ENCODE results near the gene OR2T1.
"Not testable (repeated sequence)": the region's sequence is repeated elsewhere in the genome, so short reads cannot be mapped to it uniquely, and the experiment has no call there.

DNA sequence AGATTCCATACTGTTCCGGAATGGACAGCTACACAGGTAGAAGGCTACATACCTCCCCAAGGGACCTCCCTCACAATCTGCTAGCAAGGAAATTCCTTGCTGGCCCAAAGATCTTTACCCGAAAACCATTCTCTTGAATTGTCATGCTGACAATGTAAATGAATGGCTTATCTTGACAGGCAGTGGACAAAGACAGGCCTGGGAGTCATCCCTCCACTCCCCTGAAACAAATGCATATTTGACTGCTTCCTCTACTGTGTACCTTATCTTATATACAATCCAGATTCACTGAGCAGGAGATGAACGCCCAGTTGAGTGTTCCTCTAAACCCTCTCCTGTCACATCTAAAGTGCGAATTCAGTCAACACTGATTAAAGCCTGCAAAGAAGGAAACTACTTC is 41.8 kb downstream of the OR2T1 start:
- TF ChIP-seq, protein P1, sequence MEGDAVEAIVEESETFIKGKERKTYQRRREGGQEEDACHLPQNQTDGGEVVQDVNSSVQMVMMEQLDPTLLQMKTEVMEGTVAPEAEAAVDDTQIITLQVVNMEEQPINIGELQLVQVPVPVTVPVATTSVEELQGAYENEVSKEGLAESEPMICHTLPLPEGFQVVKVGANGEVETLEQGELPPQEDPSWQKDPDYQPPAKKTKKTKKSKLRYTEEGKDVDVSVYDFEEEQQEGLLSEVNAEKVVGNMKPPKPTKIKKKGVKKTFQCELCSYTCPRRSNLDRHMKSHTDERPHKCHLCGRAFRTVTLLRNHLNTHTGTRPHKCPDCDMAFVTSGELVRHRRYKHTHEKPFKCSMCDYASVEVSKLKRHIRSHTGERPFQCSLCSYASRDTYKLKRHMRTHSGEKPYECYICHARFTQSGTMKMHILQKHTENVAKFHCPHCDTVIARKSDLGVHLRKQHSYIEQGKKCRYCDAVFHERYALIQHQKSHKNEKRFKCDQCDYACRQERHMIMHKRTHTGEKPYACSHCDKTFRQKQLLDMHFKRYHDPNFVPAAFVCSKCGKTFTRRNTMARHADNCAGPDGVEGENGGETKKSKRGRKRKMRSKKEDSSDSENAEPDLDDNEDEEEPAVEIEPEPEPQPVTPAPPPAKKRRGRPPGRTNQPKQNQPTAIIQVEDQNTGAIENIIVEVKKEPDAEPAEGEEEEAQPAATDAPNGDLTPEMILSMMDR (IDR thresholded peaks at IDR 0.05), result not testable (repeated sequence)
- not testable (repeated sequence) for TF ChIP-seq EP300, POLR2A (IDR thresholded peaks at IDR 0.05)

Data from tibial nerve (tissue), 4 donors.